GM20000 (cell line): ENCODE measurements around the gene FARS2.

ENCODE experiments used
- DNase-seq: peaks from one replicate; pipeline ENCODE4 v3.0.0; 2012; ENCODE audit warnings: low spot score
- TF ChIP-seq, protein P1 (sequence below): IDR thresholded peaks from 2 replicates; pipeline ENCODE4 v1.5.1; 2012; ENCODE audit warnings: mild to moderate bottlenecking, control low read depth; ENCODE audit errors: extremely low read depth, missing control alignments

The FARS2 gene

DNA sequence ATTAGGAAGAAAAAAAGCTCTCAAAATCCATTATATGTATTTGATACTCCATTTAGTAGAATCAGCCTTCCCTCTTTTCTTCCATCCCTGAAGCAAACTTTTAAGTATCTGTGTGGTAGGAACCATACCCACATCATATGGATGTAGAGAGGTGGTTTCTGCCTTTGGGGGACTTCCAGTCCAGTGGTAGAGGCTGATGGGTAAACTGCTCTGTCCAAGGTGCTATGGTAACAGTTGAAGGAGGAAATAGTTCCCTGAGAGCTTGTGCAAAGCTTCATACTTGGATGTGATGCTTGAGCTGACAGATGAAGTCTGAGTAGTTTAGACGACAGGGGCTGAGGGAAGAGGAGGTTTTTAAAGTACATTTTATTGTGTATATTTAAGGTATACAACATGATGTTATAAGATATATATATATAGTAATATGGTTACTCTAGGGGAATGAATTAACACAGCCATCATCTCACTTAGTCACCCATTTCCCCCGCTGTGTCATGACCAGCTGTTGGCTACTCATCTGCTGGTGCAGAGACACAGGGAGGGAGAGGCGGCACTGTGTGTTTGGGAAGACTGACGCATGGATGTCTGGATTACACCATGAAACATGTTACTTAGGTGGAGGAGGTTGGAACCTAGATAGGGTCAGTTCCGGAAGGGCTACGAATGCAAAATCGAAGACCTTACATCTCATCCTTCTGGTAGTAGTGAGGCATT, 185.2 kb downstream of the FARS2 start:
- DNase-seq = peak; percentile 16
- TF ChIP-seq, protein P1, sequence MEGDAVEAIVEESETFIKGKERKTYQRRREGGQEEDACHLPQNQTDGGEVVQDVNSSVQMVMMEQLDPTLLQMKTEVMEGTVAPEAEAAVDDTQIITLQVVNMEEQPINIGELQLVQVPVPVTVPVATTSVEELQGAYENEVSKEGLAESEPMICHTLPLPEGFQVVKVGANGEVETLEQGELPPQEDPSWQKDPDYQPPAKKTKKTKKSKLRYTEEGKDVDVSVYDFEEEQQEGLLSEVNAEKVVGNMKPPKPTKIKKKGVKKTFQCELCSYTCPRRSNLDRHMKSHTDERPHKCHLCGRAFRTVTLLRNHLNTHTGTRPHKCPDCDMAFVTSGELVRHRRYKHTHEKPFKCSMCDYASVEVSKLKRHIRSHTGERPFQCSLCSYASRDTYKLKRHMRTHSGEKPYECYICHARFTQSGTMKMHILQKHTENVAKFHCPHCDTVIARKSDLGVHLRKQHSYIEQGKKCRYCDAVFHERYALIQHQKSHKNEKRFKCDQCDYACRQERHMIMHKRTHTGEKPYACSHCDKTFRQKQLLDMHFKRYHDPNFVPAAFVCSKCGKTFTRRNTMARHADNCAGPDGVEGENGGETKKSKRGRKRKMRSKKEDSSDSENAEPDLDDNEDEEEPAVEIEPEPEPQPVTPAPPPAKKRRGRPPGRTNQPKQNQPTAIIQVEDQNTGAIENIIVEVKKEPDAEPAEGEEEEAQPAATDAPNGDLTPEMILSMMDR = no peak

DNA sequence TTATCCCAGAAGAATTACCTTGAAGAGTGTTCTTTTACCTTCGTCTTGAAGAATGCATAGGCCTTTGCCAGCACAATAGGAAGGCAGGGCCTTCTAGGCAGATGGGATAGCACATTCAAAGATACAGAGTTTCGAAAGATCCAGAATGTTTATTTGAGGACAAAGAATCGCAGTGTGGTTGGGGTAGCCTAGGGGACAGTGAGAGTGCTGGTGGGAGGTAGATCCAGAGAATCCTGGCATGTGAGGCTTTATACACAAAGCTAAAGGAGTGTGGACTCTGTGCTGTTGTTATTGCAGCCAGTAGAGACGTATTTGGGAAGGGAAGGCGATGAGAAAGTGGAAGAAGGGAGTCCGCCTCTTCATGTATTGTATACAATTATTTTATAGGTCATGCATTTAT, 186.6 kb downstream of the FARS2 start:
- no peak for DNase-seq
- TF ChIP-seq, protein P1 = no peak

GRCh38 chr6:5450073-5450472, 188.8 kb downstream of the FARS2 start:
- DNase-seq = no peak
- TF ChIP-seq, protein P1 = no peak

GRCh38 chr6:5453546-5453945, 192.2 kb downstream of the FARS2 start:
- TF ChIP-seq, protein P1 = no peak
- no peak for DNase-seq

DNA sequence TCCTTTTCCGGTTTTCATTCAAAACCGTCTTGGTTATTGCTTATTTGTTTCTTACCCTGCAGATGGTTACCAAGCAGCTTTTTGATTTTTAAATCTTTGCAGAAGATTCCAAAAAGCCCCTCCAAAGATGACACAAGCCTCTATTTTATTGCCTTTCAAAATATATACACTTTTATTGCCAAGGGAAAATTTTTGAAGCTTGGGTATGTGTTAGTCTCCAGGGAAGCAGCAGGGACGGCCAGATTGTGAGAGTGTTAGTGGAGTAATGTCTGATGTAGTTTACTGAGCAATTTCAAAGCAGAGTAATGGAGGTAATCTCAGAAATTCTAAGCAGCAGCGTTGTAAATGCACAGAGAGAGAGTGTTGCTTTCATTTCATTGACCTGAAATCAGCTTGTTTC, 193.8 kb downstream of the FARS2 start:
- TF ChIP-seq, protein P1 = no peak
- no peak for DNase-seq

DNA sequence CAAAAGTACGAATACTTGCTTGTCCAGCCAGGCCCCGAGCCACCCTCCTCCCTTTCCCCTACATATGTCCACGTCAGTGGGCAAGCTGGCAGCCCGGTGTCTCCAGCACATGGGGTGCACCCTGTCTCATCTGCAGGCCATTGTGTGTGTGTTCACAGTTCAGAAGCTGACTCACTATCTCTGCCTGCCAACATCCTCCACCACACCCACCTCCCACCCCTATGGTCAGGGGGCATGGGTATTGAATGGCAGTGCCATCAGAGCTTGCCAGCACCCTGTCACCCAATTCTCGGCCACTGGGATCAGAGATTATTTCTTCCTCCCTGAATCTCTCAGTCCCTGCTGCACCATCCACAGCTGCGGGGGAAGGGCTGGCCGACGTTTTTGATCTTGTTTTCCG, 195.7 kb downstream of the FARS2 start:
- TF ChIP-seq, protein P1 = no peak
- DNase-seq = no peak

- DNase-seq = no peak
These were observed 196.8 kb downstream of the FARS2 start for GRCh38 chr6:5457983-5458683.

More at GRCh38 chr6:5457983-5458683, 196.8 kb downstream of the FARS2 start:
- TF ChIP-seq, protein P1 = no peak
